K562 (cell line): ENCODE measurements around the gene GAL3ST1.

Experiments
- ATF7 ChIP-seq: fragments of 450-650 bp; IDR thresholded peaks from 2 replicates; pipeline ENCODE4 v1.7.1; 2014; ENCODE audit warnings: mild to moderate bottlenecking, moderate library complexity
- CEBPB ChIP-seq: fragments of 450-650 bp; IDR thresholded peaks from 2 replicates; pipeline ENCODE4 v1.6.1; 2016; ENCODE audit warnings: missing genetic modification characterization, missing compliant biosample characterization
- CTCF ChIP-seq, 3 experiments: IDR thresholded peaks in 2 of 3; conservative IDR thresholded peaks in 1 of 3; 2 replicates each; pipeline ENCODE4 v1.5.1; 2011 to 2012; ENCODE audit warnings: low read length in 3 of 3, mild to moderate bottlenecking in 3 of 3, control low read depth in 2 of 3, improper control_type of control experiment in 1 of 3, inconsistent platforms in 1 of 3, low read depth in 1 of 3, mixed read lengths in 1 of 3, moderate library complexity in 1 of 3; ENCODE audit not compliant: insufficient read depth in 2 of 3
- DMBX1 ChIP-seq: fragments of 250-450 bp; sonication (Bioruptor Pico); IDR thresholded peaks from 2 replicates; pipeline ENCODE4 v1.8.0; 2022; ENCODE audit warnings: inconsistent platforms, mild to moderate bottlenecking, moderate library complexity, borderline replicate concordance
- ETV5 ChIP-seq: sonication (generic); formaldehyde crosslinking; IDR thresholded peaks from 2 replicates; pipeline ENCODE4 v1.4.0; 2020; ENCODE audit warnings: low read depth, mild to moderate bottlenecking, missing genetic modification reagents
- EZH2 ChIP-seq: IDR thresholded peaks from 2 replicates; pipeline ENCODE4 v1.6.1; 2012; ENCODE audit warnings: low read depth, mild to moderate bottlenecking, inconsistent platforms, low read length, borderline replicate concordance
- GTF2F1 ChIP-seq: IDR thresholded peaks from 2 replicates; pipeline ENCODE4 v1.6.1; 2011; ENCODE audit warnings: low read depth, low read length, improper control_type of control experiment
- HDAC2 ChIP-seq: fragments of 450-650 bp; IDR thresholded peaks from 2 replicates; pipeline ENCODE4 v1.6.1; 2016; ENCODE audit warnings: mild to moderate bottlenecking
- SIN3A ChIP-seq, 2 experiments: fragments of 150-350 bp in 1 of 2; IDR thresholded peaks; 2 replicates each; pipeline ENCODE4 v1.6.1; 2011 to 2016; ENCODE audit warnings: borderline replicate concordance in 2 of 2, low read depth in 2 of 2, low read length in 2 of 2, mild to moderate bottlenecking in 2 of 2, moderate library complexity in 2 of 2; ENCODE audit not compliant: control insufficient read depth in 1 of 2
- TAF9B ChIP-seq: fragments of 450-650 bp; IDR thresholded peaks from 2 replicates; pipeline ENCODE4 v1.6.1; 2018; ENCODE audit warnings: mild to moderate bottlenecking; ENCODE audit not compliant: partially characterized antibody
- TF ChIP-seq, protein P1 (sequence below), 2 experiments: fragments of 200-800 bp in 1 of 2; sonication (Bioruptor generic) in 1 of 2; sonication (generic) in 1 of 2; formaldehyde crosslinking in 1 of 2; IDR thresholded peaks in 1 of 2; conservative IDR thresholded peaks in 1 of 2; 2 replicates each; pipeline versions ENCODE4 v1.5.0 to v1.6.1; 2016 to 2020; ENCODE audit warnings: missing compliant biosample characterization in 1 of 2, missing genetic modification characterization in 1 of 2, missing genetic modification reagents in 1 of 2
- TF ChIP-seq, protein P2 (sequence below): sonication (generic); formaldehyde crosslinking; IDR thresholded peaks from 2 replicates; pipeline ENCODE4 v1.8.0; 2022; ENCODE audit warnings: mild to moderate bottlenecking, low read depth, missing genetic modification reagents
- TF ChIP-seq, protein P3 (sequence below): fragments of 450-650 bp; IDR thresholded peaks from 2 replicates; pipeline ENCODE4 v1.6.1; 2017; ENCODE audit warnings: mild to moderate bottlenecking, moderate library complexity

DNA sequence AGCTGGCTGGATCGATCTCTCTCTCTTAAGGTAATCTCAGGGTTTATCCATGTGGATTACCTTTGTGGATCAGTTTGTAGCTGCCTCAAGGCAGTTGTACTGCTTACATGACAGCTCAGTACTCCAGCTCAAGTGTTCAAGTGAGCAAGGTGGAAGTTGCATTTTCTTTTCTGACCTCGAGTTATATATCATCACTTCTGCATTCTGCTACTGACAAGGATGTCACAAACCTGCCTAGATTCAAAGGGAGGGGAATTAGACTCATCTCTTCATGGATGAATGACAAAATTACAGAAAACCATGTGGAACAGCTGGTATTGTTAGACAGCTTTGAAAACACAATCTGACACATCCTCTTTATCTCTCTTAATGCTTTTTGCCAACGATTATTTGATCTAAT lies 26.5 kb upstream of the GAL3ST1 start:
- TF ChIP-seq, protein P1, sequence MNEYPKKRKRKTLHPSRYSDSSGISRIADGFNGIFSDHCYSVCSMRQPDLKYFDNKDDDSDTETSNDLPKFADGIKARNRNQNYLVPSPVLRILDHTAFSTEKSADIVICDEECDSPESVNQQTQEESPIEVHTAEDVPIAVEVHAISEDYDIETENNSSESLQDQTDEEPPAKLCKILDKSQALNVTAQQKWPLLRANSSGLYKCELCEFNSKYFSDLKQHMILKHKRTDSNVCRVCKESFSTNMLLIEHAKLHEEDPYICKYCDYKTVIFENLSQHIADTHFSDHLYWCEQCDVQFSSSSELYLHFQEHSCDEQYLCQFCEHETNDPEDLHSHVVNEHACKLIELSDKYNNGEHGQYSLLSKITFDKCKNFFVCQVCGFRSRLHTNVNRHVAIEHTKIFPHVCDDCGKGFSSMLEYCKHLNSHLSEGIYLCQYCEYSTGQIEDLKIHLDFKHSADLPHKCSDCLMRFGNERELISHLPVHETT (CRISPR knock-in tag; conservative IDR thresholded peaks at IDR 0.05 in 1 of 2, IDR thresholded peaks at IDR 0.05 in 1 of 2): no peak
- TF ChIP-seq ATF7 (no peak), TAF9B (no peak), SIN3A (IDR thresholded peaks at IDR 0.05; ENCODE audit: borderline replicate concordance in 2 of 2, control insufficient read depth in 1 of 2, low read depth in 2 of 2, low read length in 2 of 2) (no peak), CEBPB (tag) (no peak), ETV5 (no peak), HDAC2 (no peak), CTCF (IDR thresholded peaks at IDR 0.05 in 2 of 3, conservative IDR thresholded peaks at IDR 0.05 in 1 of 3; ENCODE audit: insufficient read depth in 2 of 3, low read depth in 1 of 3, low read length in 3 of 3) (no peak), GTF2F1 (no peak), DMBX1 (CRISPR knock-in tag) (no peak), EZH2 (no peak)
- TF ChIP-seq, protein P2, sequence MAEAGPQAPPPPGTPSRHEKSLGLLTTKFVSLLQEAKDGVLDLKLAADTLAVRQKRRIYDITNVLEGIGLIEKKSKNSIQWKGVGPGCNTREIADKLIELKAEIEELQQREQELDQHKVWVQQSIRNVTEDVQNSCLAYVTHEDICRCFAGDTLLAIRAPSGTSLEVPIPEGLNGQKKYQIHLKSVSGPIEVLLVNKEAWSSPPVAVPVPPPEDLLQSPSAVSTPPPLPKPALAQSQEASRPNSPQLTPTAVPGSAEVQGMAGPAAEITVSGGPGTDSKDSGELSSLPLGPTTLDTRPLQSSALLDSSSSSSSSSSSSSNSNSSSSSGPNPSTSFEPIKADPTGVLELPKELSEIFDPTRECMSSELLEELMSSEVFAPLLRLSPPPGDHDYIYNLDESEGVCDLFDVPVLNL (CRISPR knock-in tag): no peak
- TF ChIP-seq, protein P3, sequence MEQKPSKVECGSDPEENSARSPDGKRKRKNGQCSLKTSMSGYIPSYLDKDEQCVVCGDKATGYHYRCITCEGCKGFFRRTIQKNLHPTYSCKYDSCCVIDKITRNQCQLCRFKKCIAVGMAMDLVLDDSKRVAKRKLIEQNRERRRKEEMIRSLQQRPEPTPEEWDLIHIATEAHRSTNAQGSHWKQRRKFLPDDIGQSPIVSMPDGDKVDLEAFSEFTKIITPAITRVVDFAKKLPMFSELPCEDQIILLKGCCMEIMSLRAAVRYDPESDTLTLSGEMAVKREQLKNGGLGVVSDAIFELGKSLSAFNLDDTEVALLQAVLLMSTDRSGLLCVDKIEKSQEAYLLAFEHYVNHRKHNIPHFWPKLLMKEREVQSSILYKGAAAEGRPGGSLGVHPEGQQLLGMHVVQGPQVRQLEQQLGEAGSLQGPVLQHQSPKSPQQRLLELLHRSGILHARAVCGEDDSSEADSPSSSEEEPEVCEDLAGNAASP: no peak
